NCI-H187 (cell line): ENCODE measurements around the gene ARHGEF26.

Experiments used
- DNase-seq, 2 experiments: peaks; one replicate each; lab custom pipeline; 2025; lab: John Stamatoyannopoulos, UW

ARHGEF26 gene

DNA sequence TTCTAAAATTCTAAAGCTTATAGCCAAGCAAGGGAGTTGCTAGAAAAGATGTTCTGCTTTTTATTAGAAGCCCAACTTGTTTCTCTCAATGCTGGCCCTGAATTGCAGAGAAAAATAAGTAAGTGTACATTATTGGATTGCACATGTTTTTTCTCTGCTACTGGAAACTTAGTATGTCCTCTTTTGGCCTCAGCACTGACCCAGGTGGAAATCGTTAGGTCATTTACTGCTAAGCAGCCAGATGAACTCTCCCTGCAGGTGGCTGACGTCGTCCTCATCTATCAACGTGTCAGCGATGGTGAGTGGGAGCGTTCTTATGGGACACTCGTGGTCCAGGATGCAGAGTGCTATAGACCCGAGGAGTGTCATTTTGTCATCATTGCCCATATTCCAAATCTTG is 133.3 kb downstream of the ARHGEF26 start:
- DNase-seq = no peak

GRCh38 chr3:154273381-154273780 is 152.2 kb downstream of the ARHGEF26 start:
- DNase-seq = no peak

DNA sequence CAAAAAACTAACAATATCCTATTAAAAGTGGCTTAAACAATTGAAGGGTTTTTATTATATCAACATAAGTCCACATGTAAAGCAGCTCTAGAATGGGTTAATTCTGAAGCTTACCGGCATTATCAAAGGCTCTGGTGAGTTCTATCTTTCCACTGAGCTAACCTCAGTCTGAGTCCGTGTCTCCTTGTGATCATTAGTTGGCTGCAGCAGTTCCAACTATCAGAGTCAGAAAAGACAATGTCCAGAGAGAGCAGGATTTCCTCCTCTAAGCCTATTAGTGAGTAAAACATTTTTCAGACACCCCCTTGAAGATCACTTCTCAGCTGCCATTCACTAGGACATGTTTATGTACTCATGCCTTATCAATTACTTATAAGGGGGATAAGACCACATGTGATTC is 153.2 kb downstream of the ARHGEF26 start:
- no peak for DNase-seq

GRCh38 chr3:154275292-154275691 is 154.1 kb downstream of the ARHGEF26 start:
- DNase-seq = no peak

DNA sequence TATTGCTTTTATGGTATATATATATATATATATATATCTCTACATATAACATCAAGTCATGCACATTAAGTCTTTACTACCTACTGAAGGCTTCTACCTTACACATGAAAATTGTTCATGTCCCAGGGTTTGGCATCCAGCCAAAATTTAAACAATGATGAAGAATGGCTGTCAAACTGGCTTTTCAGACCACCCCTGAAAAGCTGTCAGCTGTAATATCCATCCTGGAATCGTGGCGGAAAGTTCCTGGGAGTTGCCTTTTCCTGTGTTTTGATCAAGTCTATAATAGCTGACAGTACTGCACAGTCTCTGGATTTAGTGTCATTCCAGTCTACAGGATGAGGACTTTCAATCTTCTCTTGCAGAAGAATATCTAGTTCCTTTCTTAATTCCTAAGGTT is 154.8 kb downstream of the ARHGEF26 start:
- DNase-seq = no peak

GRCh38 chr3:154280161-154280560 is 159.0 kb downstream of the ARHGEF26 start:
- no peak for DNase-seq

DNA sequence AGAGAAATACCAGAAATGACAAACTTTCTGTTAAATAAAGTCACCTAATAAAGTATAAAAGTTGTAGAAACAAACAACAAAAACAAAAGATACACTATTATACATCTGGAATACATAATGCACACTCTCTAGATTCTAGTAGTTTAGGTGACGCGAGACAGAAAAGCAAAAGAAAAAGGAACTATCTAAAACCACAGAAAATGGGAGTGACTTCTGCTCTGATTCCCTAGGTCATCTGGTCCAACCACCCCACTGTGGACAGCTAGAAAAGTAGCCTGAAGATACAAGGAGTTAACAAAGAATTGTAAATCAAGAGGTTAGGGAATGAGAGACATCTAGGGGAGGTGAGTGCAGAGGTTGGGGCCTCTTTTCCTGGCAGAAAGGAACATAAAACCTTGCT is 164.0 kb downstream of the ARHGEF26 start:
- no peak for DNase-seq

GRCh38 chr3:154290187-154290586 is 169.0 kb downstream of the ARHGEF26 start:
- no peak for DNase-seq

- DNase-seq = no peak
Measured at GRCh38 chr3:154294016-154294415, 172.8 kb downstream of the ARHGEF26 start.

DNA sequence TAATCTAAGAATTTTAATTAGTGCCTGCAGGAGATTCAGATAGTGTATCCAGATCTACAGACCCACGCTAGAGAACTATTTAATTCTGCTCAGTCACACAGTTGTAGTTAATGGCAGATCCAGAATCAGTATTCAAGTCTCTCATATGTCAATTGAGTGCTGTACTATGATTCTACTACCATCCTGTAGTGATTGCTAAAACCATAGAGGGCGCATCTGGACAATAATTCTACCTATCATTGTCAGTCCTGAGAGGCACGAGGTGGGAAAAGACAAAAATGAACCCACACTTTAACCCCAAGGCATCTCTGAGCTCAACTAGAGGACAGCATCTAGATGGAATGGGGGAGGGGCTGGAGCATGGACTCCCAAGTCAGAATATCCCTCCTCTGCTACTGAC is 180.4 kb downstream of the ARHGEF26 start:
- no peak for DNase-seq

GRCh38 chr3:154304116-154304786 is 183.1 kb downstream of the ARHGEF26 start:
- no peak for DNase-seq

GRCh38 chr3:154304936-154305335 is 183.7 kb downstream of the ARHGEF26 start:
- DNase-seq = no peak

- DNase-seq = no peak
Measured at GRCh38 chr3:154307363-154307762, 186.2 kb downstream of the ARHGEF26 start.
